Bronchial epithelial cell (primary cell): ENCODE data around the gene CES3. TPM values are rescaled to one million over a fixed set of nuclear protein-coding genes. Genes with fewer than 3 reads are reported as not detected.

Experiments
- DNase-seq: peaks from one replicate; pipeline ENCODE4 v3.0.0-alpha.2; 2010; ENCODE audit warnings: low read depth
- FAIRE-seq: peaks from 2 replicates; lab custom pipeline; 2011; peaks lifted over from hg19 to GRCh38; lab: Jason Lieb, UNC
- H3K27me3 ChIP-seq: 2 replicates; pipeline ENCODE4 v1.5.1; 2011; ENCODE audit warnings: low read length; ENCODE audit not compliant: control insufficient read depth, insufficient read depth
- H3K36me3 ChIP-seq: 2 replicates; pipeline ENCODE4 v1.5.1; 2011; ENCODE audit warnings: low read length; ENCODE audit not compliant: control insufficient read depth, insufficient read depth
- H3K4me3 ChIP-seq: 2 replicates; pipeline ENCODE4 v1.5.1; 2011; ENCODE audit warnings: mild to moderate bottlenecking, low read depth, low read length, control low read depth
- total RNA-seq: library from RNA; depleted of rRNA; stranded (reverse); fragments of >200 nt; gene quantifications from 2 replicates; pipeline ENCODE4 v1.2.1, GENCODE V29; 2014
- TF ChIP-seq, protein P1 (sequence below): IDR thresholded peaks from 2 replicates; pipeline ENCODE4 v1.5.1; 2011; ENCODE audit warnings: mild to moderate bottlenecking, moderate library complexity, low read length, control low read depth, inconsistent platforms; ENCODE audit not compliant: insufficient read depth, severe bottlenecking

Gene CES3
- total RNA-seq, 1 donor from 2014 or later: 1.6 TPM

DNA sequence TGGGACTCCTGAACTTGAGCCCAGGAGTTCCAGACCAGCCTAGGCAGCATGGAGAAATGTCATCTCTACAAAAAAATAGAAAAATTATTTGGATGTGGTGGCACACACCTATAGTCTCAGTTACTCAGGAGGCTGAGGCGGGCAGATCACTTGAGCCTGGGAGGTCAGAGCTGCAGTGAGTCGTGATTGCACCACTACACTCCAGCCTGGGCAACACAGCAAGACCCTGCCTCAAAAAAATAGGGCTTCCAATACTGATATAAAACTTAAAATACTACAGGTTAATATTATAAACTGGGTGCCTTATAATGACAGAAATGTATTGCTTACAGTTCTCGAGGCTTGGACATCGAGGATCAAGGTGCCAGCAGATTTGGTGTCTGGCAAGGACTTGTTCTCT lies 15.1 kb upstream of the CES3 start:
- TF ChIP-seq, protein P1, sequence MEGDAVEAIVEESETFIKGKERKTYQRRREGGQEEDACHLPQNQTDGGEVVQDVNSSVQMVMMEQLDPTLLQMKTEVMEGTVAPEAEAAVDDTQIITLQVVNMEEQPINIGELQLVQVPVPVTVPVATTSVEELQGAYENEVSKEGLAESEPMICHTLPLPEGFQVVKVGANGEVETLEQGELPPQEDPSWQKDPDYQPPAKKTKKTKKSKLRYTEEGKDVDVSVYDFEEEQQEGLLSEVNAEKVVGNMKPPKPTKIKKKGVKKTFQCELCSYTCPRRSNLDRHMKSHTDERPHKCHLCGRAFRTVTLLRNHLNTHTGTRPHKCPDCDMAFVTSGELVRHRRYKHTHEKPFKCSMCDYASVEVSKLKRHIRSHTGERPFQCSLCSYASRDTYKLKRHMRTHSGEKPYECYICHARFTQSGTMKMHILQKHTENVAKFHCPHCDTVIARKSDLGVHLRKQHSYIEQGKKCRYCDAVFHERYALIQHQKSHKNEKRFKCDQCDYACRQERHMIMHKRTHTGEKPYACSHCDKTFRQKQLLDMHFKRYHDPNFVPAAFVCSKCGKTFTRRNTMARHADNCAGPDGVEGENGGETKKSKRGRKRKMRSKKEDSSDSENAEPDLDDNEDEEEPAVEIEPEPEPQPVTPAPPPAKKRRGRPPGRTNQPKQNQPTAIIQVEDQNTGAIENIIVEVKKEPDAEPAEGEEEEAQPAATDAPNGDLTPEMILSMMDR: no peak
- H3K4me3 ChIP-seq: no peak overlapping the region
- DNase-seq (no peak), FAIRE-seq (no peak)
- no peaks in the 10 kb centered on the region for H3K27me3 ChIP-seq
- H3K36me3 ChIP-seq: peaks cover 15% of the 10 kb centered on the region

DNA sequence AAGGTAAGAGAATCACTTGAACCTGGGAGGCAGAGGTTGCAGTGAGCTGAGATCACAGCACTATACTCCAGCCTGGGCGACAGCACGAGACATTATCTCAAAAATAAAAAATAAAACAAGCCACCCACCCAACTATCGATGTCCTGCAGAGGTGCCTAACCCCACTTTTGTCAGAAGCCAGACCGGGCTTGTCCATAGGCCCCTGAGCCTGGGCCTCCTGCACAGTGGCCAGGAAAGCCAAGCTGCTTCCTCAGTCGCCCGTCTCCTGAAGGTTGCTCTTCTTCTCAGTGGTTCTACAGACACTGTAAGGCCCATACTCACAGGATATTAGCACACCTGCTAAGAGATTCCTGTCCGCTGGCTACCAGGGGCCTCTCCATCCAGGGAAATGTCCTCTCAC lies 14.5 kb upstream of the CES3 start:
- TF ChIP-seq, protein P1: no peak
- H3K36me3 ChIP-seq: peaks cover 10% of the 10 kb centered on the region

DNA sequence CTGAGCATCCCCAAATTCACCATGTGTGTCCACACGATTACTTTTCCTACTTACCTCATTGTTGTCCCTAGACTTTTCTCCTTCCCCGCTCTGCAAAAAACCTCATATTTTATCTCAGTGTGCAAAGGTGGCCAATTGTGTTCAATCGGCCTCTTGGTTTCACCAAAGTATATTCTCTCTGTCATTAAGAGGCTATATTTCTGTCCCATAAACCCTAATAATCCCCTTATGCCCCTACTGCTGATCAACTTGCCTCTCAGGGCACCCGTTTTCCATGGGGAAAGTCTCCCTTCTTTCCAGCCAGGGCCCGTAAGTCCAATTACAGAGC lies 14.1 kb upstream of the CES3 start:
- DNase-seq (no peak), FAIRE-seq (no peak)
- Histone ChIP-seq H3K4me3 (no peak overlapping the region), H3K36me3 (peaks cover 6% of the 10 kb centered on the region), H3K27me3 (no peaks in the 10 kb centered on the region)
- TF ChIP-seq, protein P1: no peak

More for the DNA sequence above, 14.5 kb upstream of the CES3 start:
- Histone ChIP-seq H3K4me3 (no peak overlapping the region), H3K27me3 (no peaks in the 10 kb centered on the region)
- DNase-seq: no peak
- no peak for FAIRE-seq

DNA sequence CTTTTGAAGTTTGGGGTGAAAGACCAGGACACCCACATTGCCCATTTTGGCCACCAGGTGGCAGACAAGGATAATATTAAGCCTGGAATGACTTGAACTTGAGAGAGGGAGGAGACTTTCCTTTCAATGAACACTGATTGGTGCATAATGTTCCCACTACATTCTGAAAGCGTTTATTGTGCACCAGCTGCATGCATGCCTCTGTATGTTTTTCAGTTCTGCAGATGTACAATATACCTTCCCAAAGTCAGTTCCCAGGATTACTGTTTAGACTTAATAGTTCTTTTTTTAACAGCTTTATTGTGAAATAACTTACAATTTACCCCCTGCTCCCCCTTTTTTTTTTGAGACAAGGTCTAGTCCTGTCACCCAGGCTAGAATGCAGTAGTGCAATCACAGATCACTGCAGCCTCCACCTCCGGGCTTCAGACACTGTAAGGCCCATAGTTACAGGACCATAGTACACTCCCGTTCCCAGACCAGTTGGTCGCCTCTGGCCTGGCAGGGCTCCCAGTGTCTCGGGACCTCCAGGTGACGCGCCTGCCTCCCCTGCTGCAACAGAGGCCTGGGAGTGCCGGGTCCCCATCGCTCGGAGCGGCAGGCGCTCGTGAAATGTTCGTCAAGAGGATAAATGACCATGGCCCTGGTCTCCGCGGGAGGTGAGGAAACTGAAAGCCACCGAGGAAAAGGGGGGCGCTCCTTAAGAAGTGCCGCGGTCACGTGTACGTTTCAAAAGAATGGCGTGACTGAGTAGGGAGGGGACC lies 13.6 kb upstream of the CES3 start:
- FAIRE-seq (peak; percentile 95), DNase-seq (peak; percentile 88)
- H3K27me3 ChIP-seq: no peaks in the 10 kb centered on the region
- peak overlapping the region; percentile 51 for H3K4me3 ChIP-seq
- TF ChIP-seq, protein P1: peak; percentile 79
- peaks cover 2% of the 10 kb centered on the region for H3K36me3 ChIP-seq

DNA sequence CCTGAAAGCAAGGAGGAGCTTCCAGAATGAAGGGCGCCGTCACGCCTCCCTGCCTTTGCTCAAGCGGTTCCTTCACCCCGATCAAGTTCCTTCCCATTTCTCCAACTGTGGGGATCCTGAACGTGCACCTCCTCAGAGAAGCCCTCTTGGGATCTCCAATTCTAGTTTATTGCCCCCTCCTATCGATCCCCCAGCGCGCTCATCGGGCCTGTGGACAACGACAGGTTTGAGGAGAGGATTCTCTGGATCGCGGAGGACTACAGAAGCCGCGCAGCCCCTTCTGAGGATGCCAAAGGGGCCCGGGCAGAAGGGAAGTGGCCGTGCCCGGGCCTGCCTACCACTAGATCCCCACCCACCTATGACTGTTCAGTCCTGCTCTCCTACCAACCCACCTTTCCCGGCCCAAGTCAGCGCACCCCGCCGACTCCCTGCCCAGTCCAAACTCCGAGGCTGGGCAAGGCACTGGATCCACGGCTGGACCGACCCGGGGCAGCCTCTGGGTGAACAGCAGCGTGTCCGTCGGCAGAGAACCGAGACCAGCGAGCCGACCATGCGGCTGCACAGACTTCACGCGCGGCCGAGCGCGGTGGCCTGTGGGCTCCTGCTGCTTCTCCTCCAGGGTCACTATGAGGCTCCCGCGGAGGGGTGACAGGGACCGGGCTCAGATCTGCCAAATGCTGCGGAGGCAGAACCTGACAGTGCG lies 12.8 kb upstream of the CES3 start:
- no peak for FAIRE-seq

More for the DNA sequence above, 12.8 kb upstream of the CES3 start:
- Histone ChIP-seq H3K4me3 (peak overlapping the region; percentile 51), H3K27me3 (no peaks in the 10 kb centered on the region), H3K36me3 (no peaks in the 10 kb centered on the region)
- DNase-seq: peak; percentile 69
- TF ChIP-seq, protein P1: no peak
